Activated T-cell treated with anti-CD3 and anti-CD28 coated beads for 1 hour (primary cell): ENCODE measurements around the gene FCHO2.

Experiments used
- DNase-seq: peaks from one replicate; pipeline ENCODE4 v3.0.0-alpha.2; 2020; ENCODE audit warnings: low read depth

Gene FCHO2

DNA sequence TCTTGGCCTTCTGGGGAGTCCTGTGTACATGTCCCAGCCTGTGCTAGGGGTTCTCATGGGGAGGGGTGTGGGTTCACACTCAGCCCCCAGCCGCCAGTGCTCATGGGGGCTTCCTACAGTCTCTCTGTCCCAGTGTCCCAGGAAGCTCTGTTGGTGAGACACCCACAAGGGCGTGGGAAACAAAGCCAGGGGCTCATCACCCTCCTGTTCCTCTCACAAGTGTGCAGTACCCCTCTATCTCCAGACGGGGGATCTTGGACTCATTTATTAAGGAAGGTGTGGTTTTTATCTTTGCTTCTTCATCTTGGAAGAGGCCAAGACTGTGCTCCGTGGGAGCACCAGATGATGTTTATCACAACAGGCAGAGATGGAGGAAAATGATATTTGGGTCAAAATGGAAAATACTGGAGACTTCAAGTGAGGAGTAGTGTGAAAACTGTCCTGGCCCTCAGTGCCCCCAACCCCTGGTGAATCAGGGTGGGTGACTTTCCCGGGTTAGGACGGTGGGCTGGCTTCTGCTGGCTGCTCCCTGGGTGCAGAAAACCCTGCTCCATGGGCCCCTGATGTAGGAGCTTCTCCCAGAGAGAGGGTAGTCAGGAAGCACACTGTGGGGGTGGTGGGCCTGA is 179.7 kb downstream of the FCHO2 start:
- DNase-seq: no peak

DNA sequence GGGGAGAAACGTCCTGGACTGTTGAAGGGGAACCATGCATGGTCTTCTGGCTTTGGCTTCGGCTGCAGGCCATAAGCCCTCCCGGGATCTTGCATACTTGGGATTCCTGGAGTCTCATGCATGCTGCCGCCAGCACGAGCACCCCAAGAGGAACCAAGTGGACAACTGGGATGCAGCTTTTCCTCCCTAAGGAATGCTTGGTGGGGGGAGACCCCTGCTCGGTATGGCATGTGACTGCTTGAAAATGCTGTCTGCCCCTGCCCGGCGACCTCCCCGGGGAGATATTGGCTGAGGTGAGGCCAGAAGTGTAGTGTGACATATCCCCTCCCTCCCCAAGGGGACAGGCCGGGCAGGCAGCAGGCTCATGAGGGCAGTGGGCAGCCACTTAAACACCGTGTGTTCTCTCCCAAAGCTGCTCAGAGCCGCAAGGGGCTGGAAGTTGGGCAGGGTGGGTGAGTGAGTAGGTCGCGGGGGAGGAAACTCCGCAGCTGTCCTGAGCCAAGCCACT is 180.3 kb downstream of the FCHO2 start:
- no peak for DNase-seq

DNA sequence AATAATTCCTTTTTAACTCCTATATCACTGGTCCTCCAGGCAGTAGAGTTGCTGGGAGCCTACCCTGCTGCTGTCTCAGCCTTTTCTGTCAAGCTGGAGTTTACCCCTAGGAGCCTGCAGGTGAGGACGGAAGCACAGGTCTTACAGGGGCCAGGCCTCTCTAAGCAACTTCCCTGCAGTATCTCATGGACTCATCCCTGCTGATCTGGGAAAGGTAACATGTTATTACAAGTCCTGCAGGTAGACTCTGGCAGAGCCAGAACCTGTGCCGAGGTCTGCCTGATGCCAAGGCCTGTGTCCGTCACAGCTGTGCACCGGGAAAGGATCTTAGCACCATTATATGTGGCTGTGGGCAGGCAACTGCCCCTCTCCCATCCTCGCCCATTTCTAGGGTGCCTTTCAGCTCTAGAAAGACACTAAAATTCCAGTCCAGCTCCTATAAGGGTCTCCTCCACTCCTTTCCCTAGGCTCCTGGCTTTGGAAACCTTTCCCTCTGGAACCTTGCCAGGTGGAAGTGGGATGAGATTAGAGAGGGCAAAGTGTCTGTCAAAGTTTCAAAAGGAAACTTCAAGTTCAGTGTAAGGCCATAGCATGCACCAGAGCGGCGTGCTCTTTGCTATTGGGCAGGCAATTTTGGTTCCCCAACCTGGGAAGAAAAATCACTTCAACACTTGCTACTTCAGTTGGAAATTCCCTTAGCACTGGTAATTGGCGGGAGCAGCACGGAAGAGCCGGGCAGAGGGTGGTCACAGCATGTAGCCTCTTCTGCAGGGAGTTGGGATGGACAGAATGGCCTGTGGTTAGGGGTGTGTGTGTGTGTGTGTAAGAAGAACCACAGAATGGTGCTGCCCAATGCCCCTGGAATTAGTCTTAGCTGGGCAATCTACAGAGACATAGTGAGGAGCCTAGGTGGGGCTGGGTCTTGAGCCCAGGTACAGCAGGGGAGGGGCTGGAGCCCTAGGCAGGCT is 182.0 kb downstream of the FCHO2 start:
- no peak for DNase-seq

DNA sequence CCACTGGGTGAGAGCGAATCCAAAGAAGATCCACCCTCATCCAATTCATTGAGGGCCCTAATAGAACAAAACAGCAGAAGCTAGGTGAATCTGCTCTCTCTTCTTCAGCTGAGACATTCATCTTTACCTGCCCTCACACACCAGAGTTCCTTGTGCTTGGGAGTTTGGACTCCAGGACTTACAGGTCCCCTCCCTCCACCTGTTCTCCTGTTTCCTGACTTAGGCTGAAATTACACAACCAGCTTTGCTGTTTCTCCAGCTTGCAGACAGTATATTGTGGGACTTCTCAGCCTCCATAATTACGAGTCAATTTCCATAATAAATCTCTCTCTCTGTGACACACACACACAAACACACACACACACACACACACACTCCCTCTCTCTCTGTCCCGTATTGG is 183.6 kb downstream of the FCHO2 start:
- no peak for DNase-seq
